Measurements from ENCODE around the gene CX3CL1.

The CX3CL1 gene

GRCh38 chr16:57407521-57408353 is 35.4 kb downstream of the CX3CL1 start:
- no peak for DNase-seq

GRCh38 chr16:57409065-57409464 is 36.8 kb downstream of the CX3CL1 start:
- no peak for DNase-seq

- DNase-seq = no peak
These were observed 37.7 kb downstream of the CX3CL1 start for GRCh38 chr16:57409870-57410587.

GRCh38 chr16:57411362-57411976 is 39.2 kb downstream of the CX3CL1 start:
- no peak for DNase-seq

GRCh38 chr16:57412584-57412983 is 40.3 kb downstream of the CX3CL1 start:
- DNase-seq = no peak

GRCh38 chr16:57413301-57413730 is 41.0 kb downstream of the CX3CL1 start:
- no peak for DNase-seq

GRCh38 chr16:57413733-57414132 is 41.4 kb downstream of the CX3CL1 start:
- no peak for DNase-seq

- no peak for DNase-seq
These were observed 43.8 kb downstream of the CX3CL1 start for GRCh38 chr16:57416084-57416483.

GRCh38 chr16:57419506-57419905 is 47.2 kb downstream of the CX3CL1 start:
- DNase-seq = no peak

GRCh38 chr16:57422026-57422944 is 50.0 kb downstream of the CX3CL1 start:
- DNase-seq = no peak

- no peak for DNase-seq
These were observed 50.9 kb downstream of the CX3CL1 start for GRCh38 chr16:57423152-57423551.

- DNase-seq = no peak
These were observed 52.3 kb downstream of the CX3CL1 start for GRCh38 chr16:57424583-57424982.

- DNase-seq = no peak
These were observed 54.1 kb downstream of the CX3CL1 start for GRCh38 chr16:57426356-57426755.

GRCh38 chr16:57427307-57427706 is 55.0 kb downstream of the CX3CL1 start:
- DNase-seq = no peak

GRCh38 chr16:57427824-57428223 is 55.5 kb downstream of the CX3CL1 start:
- no peak for DNase-seq

GRCh38 chr16:57430955-57431354 is 58.7 kb downstream of the CX3CL1 start:
- DNase-seq = no peak

- no peak for DNase-seq
These were observed 60.2 kb downstream of the CX3CL1 start for GRCh38 chr16:57432505-57432904.

GRCh38 chr16:57432989-57433388 is 60.7 kb downstream of the CX3CL1 start:
- DNase-seq = no peak

- DNase-seq = no peak
These were observed 61.7 kb downstream of the CX3CL1 start for GRCh38 chr16:57434003-57434402.

All from activated effector memory CD4-positive, alpha-beta T cell treated with Interleukin-2 at 50 U/mL for 16 hours (primary cell).